HG03159 (cell line): ENCODE measurements around the gene RSRC2.
"Not testable (repeated sequence)": the region's sequence is repeated elsewhere in the genome, so short reads cannot be mapped to it uniquely, and the experiment has no call there.

Experiments
- ATAC-seq: cut with Tn5 transposase; IDR thresholded peaks from one replicate; pipeline ENCODE4 v1.9.1; 2021; ENCODE audit warnings: mild to moderate bottlenecking, moderate library complexity; ENCODE audit not compliant: unreplicated experiment

Gene RSRC2, protein sequence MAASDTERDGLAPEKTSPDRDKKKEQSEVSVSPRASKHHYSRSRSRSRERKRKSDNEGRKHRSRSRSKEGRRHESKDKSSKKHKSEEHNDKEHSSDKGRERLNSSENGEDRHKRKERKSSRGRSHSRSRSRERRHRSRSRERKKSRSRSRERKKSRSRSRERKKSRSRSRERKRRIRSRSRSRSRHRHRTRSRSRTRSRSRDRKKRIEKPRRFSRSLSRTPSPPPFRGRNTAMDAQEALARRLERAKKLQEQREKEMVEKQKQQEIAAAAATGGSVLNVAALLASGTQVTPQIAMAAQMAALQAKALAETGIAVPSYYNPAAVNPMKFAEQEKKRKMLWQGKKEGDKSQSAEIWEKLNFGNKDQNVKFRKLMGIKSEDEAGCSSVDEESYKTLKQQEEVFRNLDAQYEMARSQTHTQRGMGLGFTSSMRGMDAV

DNA sequence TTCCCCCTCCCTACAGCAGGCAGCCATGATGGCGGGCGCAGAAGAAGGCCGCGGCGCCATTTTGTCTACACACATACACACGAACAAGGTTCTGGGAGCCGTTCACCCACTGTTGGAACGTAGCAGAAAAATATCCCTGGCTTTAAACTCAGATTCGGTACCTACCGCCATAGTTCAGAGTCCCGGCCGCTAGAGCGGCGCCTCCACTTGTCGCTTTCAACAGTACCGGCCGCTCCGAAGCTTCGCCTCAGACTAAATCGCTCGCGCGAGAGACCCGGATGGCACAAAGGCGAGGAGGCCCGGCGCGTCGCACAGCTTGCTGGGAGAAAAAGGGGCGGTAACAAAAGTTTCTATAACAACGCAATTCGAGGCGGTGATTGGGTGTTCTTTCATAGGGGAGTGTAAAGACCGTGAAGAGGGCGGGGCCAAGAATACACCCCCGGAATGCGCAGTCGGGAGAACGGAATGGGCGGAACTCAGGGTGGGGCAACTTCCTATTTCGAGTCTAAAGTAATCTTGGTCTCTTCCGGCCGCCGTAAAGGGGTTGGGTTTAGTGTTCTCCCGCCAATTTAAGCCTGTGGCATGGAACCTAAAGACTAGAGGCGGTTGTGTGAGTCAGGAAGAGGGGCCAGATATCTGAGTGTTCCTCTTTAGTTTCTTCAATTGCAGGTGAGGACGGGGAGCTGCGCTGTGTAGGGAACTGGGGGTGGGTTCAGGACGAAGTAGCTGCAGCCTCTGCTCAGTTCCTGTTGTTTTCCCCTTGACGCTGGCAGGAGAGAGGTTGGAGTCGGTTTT lies at the start of gene RSRC2, which contains the start of gene KNTC1:
RSRC2 (minus strand) TSS at position 254 of the 795 bp plus-strand sequence; CDS start at position 171, 83 bp downstream.
KNTC1 (plus strand) TSS at position 567 of the 795 bp plus-strand sequence. CDS start 2,815 bp downstream, outside the sequence.
- peak; percentile 86 for ATAC-seq

DNA sequence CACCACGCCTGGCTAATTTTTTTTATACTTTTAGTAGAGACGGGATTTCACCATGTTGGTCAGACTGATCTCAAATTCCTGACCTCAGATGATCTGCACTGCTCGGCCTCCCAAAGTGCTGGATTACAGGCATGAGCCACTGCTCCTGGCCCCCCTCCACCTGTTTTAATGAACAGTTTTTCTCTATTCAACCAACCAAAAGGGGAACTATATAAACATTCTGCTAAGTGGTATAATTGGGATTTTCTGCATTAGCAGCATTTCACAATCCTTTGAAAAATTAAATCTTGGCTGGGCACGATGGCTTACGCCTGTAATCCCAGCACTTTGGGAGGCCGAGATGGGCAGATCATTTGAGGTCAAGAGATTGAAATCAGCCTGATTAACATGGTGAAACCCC lies 45.1 kb upstream of the RSRC2 start:
- ATAC-seq: no peak

DNA sequence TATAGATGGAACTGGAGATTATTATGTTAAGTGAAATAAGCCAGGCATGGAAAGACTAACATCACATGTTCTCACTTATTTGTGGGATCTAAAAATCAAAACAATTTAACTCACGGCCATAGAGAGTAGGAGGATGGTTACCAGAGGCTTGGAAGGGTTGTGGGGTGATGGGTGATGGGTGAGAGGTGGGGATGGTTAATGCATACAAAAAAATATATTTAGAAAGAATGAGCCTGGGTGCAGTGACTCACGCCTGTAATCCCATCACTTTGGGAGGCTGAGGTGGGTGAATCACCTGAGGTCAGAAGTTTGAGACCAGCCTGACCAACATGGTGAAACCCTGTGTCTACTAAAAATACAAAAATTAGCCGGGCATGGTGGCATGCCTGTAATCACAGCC lies 43.3 kb upstream of the RSRC2 start:
- ATAC-seq: not testable (repeated sequence)

DNA sequence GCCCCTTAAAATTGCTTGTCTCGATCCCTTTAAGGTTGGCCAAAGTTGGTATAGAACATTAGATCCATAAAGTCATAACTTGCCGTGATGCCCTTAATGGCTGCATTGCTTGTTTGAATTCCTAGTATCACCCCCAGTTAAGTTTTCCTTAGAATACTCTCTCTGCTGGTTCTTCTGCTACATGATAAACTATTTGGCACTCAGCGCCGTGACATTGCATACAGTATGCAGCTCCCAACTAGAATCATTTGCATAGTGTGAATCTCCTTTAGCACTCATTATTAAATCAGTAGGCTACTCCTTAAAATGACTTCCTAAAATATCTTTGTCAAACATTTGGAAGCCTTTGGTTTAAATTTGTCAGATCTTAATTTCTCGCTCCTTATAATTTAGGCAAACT lies 42.6 kb upstream of the RSRC2 start:
- ATAC-seq: no peak

DNA sequence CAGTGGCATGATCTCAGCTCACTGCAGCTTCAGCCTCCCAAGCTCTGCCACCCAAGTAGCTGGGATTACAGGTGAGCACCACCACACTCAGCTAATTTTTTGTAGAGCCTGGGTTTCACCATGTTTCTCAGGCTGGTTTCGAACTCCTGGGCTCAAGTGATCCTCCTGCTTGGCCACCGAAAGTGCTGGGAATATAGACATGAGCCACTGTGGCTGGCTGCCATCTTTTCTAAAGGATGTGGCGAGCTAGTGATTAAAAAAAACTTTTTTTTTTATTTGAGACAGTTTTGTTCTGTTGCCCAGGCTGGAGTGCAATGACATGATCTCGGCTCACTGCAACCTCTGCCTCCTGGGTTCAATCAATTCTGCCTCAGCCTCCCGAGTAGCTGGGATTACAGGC lies 40.1 kb upstream of the RSRC2 start:
- ATAC-seq: not testable (repeated sequence)

DNA sequence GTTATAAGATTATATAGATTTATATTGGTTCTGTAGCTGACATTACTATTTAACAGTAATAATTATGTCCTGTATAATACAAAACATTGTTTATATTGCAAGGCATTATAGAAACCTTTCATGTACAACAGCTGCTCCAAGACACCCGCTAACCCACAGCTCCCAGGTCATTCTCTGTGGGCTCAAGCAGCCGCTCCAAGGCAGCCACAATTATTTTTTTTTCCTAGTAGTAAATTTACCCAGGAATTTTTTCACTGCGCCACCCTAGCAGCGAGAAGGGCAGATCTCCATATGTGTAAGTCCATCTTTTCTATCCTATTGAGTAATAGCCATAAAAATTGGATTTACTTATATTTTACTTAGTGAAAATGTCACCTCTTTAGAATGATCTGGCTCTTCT lies 36.6 kb upstream of the RSRC2 start:
- no peak for ATAC-seq

DNA sequence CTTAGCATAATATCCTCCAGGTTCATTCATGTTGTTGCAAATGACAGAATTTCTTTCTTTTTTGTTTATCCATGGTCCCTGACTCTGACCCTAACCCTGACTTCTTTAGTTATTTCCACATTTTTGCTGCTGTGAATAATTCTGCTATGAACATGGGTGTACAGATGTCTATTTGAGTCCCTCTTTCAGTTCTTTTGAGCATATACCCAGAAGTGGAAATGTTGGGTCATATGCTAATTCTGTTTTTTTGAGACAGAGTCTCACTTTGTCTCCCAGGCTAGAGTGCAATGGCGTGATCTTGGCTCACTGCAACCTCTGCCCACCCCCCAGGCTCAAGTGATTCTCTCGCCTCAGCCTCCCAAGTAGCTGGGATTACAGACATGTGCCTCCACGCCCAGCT lies 33.4 kb upstream of the RSRC2 start:
- ATAC-seq: no peak

DNA sequence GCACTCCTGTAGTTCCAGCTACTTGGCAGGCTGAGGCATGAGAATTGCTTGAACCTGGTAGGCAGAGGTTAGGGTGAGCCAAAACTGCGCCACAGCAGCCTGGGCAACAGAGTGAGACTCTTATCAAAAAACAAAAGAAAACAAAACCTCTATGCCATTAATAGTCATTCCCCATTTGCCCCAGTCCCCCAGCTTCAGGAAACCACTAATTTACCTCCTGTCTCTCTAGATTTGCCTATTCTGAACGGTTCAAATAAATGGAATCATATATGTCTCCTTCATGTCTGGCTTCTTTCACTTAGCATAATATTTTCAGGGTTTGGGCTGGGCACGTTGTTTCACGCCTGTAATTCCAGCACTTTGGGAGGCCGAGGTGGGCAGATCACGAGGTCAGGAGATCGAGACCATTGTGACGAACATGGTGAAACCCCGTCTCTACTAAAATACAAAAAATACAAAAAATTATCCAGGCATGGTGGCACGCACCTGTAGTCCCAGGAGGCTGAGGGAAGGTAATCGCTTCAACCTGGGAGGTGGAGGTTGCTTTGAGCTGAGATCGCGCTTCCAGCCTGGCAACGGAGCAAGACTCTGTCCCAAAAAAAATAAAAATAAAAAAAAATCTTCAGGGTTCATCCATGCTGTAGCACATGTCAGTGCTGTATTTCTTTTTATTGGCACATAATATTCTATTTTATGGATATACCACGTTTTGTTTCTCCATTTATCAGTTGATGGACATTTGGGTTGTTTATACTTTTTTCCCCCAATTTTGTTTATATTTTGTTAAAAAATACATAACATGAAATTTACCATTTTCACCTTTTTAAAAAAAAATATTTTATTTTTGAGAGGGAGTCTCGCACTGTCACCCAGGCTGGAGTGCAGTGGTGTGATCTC lies 32.3 kb upstream of the RSRC2 start:
- ATAC-seq: no peak

DNA sequence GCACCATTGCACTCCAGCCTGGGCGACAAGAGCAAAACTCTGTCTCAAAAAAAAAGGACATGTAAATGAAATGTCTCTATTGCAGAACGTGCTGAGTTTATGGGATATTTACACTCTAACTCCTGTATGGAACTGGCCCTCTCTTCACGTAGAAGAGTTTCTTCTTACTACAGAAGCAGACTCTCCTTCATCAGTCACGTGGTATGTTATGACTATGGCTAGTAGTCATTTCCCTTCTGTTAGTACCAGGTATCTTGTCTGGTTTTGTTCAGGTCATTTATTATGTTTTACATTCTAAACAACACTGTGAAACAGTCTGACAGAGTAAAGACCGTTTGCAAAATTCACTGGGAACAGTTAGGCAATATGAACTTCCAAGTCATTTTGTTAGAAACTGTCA lies 20.6 kb upstream of the RSRC2 start:
- ATAC-seq: no peak

DNA sequence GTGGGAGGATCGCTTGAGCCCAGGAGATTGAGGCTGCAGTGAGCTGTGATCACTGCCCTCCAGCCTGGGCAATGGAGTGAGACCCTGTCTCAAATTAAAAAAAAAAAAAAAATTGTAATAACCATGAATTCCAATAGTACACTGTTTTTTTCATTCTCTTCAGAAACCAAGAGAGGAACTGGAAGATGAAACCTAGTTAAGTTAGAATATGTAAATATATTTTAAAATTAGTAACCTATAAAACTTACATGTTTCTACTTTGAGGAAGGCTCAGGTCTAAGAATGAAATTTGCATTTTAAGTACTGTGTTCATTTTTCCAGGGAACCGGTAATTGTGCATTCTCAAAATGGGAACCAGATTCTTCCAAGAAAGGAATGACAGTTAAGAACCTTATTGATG lies 19.1 kb upstream of the RSRC2 start:
- ATAC-seq: no peak

DNA sequence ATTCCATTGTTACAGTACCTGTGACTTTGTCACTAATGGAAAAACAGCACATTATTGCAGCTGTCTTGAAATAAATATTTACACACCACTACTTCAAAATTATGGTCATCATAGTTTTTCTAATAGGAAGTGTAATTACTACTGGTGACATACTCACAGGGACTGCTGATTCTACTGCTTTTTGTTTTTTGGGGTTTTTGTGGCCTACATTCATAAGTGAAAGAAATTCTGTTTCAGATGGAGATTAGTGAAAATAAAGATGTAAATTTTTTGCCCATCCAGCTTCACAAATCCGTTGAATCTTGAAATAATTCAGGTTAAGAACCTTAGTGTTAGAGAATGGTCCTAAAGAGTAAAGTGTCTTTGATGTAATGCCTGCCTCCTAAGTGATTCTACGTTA lies 17.8 kb upstream of the RSRC2 start:
- no peak for ATAC-seq

DNA sequence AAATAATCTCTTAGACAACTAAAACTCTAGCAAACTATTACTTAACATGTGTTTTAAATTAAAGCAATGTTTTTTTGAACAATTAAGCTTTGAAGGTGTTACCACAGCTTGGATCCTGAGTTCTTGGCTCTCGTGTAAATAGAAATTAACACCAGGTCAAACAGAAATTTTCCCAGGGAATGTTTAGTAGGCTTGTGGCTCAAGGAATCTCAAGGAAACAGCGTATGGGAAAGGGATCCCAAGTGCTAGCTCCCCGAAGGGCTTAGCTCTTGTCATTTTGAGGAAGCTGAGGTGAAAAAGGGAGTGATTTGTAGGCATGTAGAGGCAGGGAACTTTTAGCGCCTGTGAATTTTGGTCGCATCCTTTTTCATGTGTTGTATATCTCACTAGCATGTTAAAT lies 11.8 kb upstream of the RSRC2 start:
- ATAC-seq: no peak

DNA sequence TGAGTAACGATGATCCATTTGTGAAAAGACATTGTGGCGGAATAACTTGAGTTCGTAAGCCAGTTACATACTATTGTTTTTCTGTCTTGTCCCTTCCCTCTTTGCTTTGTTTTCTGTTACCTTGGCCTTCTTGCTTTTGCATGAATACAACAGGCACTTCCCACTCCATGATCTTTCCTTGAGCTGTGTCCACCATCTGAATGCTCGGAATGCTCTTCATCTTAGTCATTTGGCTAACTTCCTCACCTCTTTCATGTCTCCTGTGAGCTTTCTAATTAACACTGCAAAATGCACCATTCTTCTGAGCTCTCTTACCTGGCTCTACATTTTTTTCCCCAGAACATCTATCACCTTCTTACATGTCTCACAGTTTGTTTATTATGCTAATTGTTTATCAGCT lies 10.3 kb upstream of the RSRC2 start:
- no peak for ATAC-seq

DNA sequence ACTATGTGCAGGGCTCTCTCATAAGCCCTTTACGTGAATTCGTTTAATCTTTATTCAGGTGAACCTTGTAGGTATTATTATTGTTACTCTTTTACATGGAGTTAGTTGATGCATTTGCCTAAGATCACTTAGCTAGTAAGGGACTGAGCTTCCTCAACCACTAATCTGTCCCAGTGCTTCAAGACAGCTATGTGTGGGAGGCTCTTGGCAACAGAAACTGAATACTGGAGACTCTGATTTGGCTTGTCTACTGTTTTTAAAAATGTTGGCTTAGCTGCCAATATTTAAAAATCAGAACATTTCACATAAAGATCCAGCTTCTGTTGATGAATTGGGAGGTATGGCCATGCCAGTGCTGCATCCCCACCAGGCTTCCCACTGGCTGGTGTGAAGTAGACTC lies 7.1 kb upstream of the RSRC2 start:
- no peak for ATAC-seq

DNA sequence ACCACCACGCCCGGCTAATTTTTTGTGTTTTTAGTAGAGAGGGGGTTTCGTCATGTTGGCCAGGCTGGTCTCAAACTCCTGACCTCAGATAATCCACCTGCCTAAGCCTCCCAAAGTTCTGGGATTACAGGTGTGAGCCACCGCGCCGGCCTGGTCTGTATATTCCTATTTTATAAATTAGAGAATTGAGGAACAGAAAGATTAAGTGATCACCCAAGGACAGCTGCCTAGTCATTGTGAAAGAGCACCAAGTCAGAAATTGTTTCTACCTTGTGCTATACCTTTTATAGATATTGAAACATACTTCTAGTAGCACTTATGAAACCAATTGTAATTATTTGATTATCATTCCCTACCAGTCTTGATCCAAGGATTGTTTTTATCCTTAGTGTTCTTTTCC lies 2.3 kb upstream of the RSRC2 start:
- ATAC-seq: no peak

DNA sequence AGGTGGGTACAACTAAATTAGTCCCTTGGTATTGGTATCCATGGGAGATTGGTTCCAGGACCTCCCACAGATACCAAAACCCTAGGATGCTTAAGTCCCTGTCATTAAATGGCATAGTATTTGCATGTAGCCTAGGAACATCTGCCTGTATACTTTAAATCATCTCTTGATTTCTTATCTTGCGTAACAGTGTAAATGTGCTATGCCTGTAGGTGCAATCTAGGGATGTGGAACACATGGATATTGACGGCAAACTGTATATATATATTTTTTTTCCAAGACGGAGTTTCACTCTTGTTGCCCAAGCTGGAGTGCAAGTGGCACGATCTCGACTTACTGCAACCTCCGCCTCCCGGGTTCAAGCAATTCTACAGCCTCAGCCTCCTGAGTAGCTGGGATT lies 1.8 kb upstream of the RSRC2 start:
- ATAC-seq: no peak

DNA sequence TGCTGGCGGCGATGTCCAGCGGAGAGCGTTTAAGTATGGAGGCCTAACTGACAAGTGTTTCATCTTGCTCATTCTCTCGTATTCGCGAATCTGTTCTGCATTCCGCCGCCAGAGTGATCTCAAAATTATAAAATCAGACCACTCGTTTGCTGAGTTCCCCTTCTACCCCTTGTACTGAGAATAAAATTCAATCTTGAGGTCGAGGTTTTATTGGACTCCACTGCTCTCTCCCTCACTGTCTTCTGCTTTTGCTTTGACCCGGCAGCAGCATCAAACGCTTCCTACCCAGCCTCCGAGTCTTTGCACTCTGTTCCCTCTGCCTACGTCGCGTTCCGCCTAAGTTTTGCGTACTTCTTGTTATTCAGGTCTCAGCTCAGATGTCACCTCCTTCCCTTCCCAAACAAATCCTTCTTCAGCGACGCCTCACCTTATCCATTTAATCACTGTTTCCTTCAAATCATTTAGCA lies 775 bp upstream of the RSRC2 start:
- no peak for ATAC-seq

DNA sequence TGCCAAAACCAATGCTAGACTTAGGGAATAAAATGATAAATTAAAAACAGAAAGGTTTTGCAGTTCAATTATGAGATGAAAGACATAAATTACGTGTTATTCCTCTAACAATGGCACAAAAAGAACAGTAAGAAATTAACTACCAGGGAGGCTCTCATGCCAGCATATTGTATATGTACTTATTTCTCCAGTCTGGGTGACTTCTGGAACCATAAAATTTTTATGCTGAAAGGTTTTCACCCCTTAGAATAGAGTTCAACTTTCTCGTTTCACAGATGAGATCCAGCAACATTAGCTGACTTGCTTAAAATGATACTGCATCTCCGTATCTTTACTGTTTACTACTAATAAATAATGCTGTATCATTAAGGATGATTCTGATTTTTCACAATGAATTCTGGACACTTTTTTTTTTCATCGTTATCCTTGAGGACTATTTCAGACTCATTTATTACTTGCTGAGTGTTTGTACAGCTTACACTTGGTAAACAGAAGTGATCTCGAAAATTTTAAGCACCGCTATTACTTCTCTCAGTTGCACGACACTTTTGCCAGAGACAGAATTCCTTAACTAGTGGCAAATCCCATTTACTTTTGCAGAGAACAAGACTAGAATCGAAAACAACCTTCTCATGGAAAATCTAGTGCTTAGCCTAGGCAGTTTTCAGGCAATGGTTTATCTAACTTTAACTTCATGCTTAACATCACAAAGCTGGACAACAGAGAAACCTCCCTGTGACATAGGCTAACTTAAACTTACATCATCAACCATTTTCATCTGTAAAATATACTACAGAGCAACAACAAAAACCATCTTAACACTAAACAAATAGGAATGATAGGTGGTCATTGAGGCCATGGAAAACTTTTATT lies 2.7 kb downstream of the RSRC2 start:
- ATAC-seq: no peak

DNA sequence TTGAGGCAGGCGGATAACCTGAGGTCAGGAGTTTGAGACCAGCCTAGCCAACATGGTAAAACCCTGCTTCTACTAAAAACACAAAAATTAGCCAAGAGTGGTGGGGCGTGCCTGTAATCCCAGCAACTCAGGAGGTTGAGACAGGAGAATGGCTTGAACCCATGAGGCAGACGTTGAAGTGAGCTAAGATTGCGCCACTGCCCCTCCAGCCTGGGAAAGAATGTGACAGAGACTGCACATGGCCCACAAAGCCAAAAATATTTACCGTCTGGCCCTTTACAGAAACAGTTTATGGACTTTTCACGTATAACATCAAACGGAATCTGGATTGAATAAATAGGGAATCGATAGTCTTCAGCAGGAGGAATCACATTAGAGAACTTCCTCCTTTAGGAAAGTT lies 3.5 kb downstream of the RSRC2 start:
- ATAC-seq: no peak

DNA sequence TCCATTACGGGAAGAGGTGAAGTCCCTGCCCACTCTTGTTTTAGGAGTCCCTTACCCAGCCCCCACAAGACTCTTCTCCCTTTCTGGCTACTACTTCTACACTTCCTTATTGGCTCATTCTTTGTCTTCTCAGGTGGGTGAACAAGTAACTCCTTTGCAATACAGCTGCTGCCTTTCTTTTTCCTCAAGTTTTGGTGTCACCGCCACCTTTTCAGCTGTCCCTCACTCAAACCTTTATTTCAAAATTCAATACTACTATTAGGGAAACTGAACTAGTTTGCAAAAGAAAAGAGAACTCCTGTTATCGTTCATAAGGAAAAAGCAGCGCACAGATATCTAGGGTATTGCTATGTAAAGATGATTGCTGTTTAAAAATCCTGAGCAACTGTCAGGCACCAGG lies 6.1 kb downstream of the RSRC2 start:
- no peak for ATAC-seq
